Activated T-cell treated with anti-CD3 and anti-CD28 coated beads, Interleukin-2, amount 50 U/mL, for 1 hour (primary cell): ENCODE measurements around the gene CLRN3.

Source experiments
- DNase-seq: peaks from one replicate; pipeline ENCODE4 v3.0.0-alpha.2; 2020

CLRN3 gene

GRCh38 chr10:127836966-127837365 lies 55.8 kb downstream of the CLRN3 start:
- DNase-seq: no peak

- DNase-seq: no peak
These were observed 56.6 kb downstream of the CLRN3 start for GRCh38 chr10:127836176-127836575.

- no peak for DNase-seq
These were observed 58.0 kb downstream of the CLRN3 start for GRCh38 chr10:127834791-127835190.

- DNase-seq: no peak
These were observed 58.5 kb downstream of the CLRN3 start for GRCh38 chr10:127834221-127834620.

GRCh38 chr10:127833804-127834203 lies 58.9 kb downstream of the CLRN3 start:
- DNase-seq: no peak

GRCh38 chr10:127832501-127832900 lies 60.2 kb downstream of the CLRN3 start:
- DNase-seq: no peak

GRCh38 chr10:127830414-127830813 lies 62.3 kb downstream of the CLRN3 start:
- no peak for DNase-seq
